ENCODE measurements around the gene FUT6.

The FUT6 gene

DNA sequence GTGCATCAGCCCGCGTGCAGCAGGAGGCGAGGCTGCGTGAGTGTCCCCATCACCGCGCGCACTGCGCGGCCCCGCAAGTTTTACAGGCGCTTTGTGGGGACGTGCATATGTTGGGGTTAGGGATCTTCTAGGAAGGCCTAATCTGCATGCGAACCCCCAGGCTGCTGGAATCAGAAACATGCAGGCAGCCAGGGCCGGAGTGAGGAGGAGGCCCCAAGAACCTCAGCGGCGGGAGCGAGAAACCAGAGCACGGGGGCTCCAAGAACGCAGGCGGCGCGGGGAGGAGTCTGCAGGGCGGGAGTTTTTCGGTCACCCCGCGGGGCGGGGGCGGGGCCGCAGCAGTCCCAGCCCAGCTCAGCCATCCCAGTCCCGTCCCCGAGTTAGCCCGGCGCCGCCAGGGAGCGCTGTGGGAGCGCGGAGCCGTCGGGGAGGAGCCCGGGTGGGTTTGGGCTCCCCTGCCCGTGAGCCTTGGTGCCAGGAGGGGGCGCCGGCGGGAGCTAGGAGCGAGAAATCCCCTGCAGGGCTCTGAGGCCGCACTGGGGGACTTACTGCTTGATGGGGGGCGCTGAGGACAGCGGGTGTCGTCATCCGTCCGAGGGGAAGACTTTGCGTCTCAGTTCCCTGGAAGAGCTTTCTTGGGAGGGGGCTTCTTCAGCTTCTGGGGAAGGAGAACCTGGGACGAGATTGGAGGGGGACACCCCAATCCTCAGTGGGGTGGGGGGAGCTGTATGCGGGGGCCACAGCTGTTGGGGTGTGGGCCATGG is 35.6 kb downstream of the FUT6 start:
- peak; percentile 76 for DNase-seq

DNA sequence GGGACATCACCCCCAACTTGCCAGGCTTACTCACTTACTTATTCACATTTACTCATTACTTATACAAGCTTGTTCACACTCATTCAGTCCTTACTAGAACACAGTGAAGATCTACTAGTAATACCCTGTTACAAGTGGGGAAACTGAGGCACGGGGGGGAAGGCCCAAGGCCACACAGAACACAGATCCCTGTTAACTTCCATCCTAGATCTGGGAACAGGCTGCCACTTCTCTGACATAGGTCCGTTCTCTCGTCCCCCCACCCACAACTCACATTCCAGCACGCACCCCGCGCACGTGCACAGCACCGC is 36.1 kb downstream of the FUT6 start:
- DNase-seq: no peak

DNA sequence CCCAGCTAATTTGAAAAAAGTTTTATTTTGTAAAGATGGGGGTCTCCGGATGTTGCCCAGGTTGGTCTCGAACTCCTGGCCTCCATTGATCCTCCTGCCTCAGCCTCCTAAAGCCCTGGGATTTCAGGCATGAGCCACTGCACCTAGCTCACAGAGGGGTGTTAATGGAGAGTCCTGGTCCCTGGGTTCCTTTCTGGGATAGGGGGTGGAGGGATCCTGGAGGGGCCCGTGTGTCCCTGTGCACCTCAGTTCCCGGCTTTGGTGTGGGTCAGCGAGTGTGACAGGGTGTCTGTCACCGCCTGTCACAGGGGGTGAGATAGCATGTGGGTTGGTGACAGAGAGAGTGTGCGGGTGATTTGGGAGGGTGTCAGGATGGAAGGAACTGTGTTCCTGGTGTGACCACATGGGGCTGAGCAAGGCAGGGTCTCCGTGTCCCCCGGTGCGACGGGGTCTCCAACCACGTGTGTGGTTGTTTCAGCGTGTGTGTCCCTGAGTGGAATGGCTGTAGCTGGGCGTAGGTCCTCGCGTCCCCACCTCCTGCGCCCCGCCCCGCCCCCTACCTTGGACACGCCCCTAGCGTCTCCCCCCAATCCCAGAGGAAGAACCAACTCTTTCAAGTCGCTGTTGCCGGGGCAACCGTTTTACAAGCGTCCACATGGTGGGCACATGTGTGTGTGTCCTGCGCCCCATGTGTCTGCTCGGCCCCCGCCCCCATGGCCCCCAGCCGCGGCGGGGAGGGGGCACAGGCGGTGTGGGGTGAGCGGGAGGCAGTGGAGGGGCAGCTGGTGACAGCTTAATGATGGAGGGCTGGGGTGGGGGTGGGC is 37.5 kb downstream of the FUT6 start:
- DNase-seq: no peak

DNA sequence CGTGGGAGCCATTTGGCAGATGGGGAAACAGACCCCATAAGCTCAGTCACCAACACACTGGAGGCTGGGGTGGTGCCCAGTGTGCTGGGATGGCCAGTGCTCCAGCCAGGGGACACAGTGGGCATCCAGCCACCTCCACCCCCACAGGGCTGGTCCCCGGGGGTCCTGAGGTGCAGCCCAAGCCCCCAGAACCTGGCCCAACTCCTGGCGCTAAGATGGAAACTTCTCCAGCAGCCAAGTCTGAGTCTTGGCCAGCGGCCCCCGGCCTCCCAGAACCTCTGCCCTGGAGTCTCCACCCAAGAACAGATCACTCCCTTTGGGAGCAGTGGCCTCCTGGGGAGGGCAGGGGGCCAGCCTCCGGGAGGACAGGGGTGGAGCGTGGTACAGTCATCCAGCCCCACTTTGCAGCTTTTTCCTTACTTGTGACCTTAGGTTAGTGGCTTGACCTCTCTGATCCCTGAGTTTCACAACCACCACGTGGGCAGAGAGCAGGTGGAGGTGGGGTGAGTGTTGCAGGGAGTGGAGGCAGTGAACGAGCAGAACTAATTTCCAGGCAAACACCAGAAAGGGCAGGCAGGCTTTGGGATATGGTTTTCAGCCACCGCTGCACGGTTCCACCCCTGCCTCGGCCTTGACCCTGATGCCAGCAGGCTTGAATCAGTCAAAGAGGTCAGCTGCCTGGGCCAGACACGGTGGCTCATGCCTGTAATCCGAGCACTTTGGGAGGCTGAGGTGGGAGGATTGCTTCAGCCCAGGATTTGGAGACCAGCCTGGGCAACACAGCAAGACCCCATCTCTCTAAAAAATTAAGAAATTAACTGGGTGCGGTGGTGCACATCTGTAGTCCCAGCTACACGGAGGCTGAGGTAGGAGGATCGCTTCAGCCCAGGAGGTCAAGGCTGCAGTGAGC is 38.9 kb downstream of the FUT6 start:
- no peak for DNase-seq

DNA sequence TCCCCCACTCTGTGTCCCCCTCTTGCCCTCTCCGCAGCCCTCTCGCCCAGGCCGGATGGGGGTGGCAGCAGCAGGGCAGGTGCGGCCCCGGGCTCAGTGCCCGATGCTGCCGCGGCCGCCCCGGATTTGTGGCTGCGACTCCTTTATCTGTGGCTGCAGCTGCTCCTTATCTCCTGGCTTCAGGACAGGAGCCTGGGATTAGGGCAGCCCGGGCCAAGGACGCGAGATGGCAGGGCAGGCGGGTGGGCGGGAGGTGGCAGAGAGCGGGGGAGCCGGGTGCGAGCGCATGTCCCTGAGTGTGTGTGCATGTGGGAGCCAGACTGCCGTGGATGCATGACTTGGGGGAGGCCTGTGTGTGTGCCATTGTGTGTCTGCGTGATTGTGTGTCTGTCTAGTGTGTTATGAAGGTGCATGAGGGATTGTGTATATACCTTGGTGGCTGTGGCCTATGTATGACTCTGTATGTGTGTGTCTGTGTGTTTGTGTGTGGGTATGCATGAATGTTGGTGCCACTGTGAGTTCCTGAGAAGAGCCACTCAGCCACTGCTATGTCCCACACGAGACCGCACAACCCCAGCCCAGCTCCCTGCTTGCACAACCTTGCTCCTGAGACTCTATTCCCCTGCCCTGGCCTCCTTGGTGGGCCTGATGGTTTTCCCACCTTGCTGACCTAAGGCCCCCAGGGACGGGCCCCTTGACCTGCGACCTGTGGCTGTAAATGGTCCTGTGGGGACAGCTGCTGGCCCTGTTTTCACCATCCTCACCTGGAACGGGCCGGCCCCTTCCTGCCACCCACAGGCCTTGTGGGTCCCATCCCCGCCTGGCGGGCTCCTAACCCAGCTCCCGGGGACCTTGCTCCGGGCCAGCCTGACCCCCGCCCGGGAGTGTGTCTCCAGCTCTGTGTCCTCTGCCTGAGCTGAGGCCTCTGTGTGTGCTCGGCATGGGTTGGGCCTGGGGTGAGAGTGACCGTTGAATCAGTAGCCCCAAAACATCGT is 40.0 kb downstream of the FUT6 start:
- peak; percentile 82 for DNase-seq

DNA sequence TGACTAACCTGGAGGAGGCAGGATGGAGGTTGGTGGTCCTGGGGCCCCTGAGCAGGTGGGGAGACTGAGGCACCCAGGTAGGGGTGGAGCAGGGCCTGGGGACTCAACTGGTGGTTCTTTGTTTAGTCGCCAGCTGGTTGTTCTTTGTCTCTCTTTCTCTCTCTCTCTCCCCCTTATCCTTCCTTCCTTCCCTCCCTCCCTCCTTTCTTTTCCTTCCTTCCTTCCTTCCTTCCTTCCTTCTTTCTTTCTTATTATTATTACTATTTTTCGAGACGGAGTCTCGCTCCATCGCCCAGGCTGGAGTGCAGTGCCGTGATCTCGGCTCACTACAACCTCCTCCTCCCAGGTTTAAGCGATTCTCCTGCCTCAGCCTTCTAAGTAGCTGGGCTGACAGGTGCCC is 41.3 kb downstream of the FUT6 start:
- DNase-seq: no peak

DNA sequence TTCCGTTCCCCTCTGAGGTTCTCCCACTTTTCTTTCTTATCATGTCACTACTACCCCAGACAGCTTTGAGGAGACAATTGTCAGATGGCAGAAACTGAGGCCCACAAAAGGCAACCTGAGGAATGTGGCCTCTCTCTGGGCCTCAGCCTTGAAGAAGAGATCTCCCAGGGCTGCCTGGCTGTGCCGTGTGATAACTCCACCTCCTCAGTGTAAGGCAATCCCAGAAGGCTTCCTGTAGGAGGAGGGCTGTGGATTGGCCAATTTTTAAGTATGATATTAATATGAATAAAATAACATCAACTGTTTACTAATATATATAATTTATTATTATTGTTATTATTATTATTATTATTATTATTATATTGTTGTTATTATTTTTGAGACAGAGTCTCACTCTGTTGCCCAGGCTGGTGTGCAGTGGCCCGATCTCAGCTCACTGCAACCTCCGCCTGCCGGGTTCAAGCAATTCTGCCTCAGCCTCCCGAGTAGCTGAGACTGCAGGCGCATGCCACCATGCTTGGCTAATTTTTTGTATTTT is 44.1 kb downstream of the FUT6 start:
- no peak for DNase-seq

DNA sequence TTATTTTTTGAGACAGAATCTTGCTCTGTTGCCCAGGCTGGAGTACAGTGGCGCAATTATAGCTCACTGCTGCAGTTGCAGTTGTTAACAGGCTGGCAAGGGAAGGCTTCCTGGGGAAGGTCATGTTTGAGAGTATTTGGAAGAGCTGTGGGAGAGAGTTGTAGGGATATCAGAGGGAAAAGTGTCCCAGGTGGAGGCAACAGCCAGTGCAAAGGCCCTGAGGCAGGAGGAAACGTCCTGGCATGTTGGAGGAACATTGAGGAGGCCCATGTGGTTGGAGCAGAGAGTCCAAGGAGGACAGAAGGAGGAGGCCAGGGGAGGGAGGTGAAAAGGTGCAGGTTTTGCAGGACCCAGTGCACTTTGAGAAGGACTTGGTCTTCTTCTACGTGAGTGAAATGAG is 46.3 kb downstream of the FUT6 start:
- no peak for DNase-seq

DNA sequence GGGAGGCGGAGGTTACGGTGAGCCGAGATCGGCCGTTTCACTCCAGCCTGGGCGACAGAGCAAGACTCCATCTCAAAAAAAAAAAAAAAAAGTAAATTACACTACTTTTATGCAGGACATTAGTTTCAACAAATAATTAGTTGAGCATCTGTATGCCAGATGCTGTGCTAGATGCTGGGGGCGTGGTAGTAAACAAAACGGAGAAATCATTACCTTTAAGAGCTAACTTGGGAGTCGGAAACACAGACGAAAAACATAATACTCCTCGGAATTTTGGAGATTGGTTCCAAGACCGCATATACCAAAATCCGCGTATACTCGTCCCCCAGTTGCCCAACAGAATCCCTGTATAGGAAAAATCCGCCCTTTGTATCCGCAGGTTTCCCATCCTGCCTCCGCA is 47.3 kb downstream of the FUT6 start:
- no peak for DNase-seq

DNA sequence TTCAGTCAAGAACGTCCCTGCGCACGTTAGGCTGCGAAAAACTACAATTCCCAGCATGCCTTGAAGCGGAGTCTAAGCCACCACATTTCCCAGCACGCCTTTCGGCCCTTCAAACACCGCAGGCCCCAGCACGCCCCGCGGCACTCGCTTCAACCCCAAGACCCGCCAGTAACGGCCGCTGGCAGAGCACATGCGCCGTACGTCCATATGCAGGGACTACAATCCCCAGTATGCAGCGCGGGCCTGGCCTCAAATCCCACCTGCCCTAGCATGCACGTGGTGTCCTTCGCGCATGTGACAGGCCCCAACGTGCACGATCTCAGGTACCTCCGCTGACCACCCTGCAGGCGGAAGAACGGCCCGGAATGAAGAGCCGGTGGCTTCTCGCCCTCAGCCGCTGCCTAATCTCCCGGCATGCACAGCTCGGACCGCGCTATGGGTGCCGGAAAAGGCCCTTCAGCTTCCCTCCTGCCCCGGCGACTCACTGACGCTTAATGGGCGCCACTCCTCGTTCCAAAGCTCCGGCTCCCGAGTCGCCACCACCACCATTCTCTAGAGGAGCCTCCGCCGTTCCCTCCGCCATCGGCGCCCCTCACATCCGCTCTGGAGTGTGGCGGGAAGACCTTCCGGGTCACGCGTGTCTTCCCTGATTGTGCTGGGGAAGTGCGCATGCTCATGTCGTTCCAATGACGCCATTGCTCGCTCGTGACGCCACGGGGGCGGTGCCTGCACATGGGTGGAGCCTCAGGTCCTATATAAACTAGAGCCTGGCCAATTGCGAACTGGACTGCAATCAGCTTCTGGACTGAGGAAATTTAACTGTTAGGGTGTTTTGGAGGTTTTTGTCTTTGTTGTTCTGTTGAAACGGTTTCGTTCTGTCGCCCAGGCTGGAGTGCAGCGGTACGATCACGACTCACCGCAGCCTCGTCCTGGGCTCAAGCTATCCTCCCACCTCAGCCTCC is 48.7 kb downstream of the FUT6 start, which contains the start of gene DUS3L:
Gene DUS3L, minus strand, starts transcription at position 605 of the 962 bp plus-strand sequence. Its CDS starts 22 bp downstream, at position 583.
- peak; percentile 95 for DNase-seq

DNA sequence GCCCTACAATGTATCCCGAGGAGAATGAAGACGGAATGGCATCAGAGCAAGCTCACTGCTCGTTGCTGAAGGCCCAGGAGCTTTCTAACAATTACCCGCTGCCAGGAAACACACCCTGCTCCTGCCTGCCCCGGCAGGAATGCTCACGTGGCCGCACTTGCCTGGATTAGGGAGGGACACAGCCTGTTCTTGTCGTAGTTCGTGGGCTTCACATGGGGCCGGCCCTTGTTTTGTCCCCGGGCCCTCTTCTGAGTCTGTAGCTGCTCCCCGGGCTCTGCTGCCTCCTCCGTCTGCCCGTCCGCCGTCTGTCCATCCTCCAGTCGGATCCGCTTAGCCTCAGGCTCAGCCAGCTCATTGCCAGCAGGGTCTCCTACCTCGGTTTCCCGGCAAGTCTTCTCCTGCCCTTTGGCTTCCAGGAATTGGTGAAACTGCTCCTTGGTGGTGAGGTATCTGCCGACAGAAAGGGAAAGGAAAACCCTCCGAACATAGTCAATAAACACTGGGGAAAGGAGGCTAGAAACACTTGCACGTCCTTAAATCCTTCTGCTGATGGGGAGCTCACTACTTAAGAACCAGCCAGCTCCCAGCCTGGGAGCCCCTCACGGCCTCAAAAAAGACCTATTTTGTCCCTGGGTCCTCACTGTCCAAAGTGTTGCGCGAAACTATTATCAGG is 49.5 kb downstream of the FUT6 start:
- DNase-seq: no peak

DNA sequence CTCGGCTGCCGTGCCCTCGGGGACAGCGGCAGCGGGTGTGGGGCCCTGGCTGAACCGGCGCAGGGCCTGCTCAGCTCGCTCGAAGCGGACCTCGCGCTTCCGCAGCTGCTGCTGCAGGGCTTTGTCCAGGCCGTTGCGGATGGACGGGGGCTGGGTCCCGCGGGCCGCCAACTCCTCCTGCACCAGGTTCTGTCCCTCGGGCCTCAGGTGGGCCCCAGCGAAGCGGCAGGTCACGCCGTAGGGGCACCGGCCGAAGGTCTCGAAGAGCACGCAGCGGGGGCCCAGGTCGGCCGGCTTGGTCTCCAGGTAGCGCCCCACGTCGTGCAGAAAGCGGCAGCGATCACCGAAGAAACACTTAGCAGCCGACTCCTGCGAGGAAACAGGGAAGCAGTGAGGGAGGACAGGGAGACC is 50.1 kb downstream of the FUT6 start:
- no peak for DNase-seq

DNA sequence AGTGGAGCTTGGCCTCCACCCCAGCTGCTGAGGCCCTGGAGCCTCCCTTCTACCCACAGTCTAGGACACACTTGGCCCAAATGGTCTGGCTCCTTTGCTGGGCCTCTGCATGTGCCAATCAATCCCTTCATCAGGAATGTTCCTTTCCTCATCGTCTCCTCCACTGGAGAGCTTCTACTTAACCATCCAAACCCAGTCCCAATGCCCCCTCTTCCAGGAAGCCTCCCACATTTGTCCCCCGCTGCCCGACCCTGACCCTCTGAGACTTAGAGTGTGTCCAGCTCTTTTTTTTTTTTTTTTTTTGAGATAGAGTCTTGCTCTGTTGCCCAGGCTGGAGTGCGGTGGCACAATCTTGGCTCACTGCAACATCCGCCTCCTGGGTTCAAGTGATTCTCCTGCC is 51.1 kb downstream of the FUT6 start:
- no peak for DNase-seq

DNA sequence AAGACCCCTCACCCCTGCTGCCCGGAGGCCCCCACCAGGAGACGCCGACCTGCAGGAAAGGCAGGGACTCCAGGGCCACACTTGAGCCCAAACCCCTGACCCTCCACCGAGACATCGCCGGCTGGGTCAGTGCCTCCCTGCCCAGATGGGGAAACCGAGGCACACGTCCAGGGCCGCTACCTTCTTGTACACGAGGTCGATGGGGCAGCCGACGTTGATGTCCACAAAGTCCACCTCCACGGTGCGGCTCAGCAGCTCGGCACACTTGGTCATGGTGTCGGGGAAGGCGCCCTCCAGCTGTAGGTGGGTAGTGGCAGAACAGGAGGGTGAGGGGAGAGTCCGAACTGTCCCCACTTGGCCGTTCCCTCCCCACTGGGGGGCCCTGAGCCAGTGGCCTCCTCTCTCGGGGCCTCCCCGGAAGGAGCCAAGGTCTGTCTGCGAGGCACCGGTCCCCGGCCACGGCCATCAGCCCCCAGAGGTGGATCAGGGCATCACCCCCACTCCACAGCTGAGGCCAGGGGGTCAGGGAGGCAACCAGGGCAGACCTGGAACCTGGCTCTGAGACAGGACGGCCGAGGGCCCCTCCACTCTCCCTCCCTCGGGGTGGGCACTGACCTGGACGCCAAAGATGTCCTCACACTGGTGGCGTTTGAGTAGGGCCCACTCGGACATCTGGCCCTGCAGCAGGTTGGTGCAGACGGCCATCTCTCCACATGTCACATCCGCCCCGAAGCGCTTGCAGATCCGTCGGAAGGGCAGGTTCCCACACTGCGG is 51.9 kb downstream of the FUT6 start:
- DNase-seq: no peak

DNA sequence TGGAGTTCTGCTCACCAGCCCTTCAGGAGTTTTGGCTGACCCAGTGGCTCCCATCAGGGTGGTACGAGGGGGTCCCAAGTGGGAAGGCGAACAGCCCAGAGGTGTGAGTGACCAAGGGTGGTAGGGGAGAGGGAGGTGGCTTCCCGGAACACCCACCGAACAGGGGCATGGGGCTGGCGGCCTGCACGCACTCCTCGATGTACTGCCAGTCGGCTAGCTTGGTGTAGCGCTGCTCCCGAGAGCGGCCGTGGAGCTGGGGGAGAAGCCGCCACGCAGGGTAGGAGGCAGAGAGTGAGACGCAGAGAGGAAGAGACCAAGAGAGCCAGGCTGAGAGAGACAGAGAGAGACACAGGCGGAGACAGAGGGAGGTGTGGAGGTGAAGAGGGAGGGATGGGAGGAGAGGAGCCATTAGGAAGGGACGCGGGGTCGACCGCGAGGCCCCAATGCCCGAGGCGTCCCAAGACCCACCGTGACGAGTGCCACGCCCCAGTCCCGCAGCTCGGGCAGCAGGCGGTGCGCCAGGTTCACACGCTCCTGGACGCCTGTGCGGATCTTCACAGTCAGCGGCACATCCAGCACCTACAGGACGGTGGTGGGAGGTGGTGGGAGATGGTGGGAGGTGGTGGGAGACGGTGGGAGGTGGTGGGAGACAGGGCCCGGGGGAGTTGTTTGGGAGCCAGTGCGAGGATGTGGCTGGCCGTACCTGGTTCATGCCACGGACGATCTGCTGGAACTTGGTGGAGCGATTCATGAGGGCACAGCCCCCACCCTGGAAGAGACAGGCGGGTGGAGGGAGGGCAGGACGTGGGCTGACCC is 52.7 kb downstream of the FUT6 start:
- no peak for DNase-seq

DNA sequence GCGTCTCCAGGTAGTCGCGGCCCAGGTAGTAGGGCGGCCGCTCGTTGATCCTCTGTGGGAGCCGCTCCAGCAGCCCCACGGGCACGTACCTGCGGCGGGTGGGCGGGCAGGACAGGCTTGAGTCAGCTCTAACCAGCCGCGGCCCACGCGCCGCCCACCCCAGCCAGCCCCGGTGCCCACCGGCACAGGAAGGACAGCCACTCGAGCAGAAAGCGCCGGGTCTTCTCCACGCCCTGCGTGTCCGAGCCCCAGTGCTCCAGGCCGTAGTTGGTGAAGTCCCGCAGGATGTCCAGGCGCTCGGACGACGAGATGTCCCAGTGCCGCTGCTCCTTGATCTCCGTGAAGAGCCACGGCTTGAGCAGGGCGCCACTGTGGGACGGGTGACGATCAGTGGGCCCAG is 54.1 kb downstream of the FUT6 start:
- DNase-seq: no peak

DNA sequence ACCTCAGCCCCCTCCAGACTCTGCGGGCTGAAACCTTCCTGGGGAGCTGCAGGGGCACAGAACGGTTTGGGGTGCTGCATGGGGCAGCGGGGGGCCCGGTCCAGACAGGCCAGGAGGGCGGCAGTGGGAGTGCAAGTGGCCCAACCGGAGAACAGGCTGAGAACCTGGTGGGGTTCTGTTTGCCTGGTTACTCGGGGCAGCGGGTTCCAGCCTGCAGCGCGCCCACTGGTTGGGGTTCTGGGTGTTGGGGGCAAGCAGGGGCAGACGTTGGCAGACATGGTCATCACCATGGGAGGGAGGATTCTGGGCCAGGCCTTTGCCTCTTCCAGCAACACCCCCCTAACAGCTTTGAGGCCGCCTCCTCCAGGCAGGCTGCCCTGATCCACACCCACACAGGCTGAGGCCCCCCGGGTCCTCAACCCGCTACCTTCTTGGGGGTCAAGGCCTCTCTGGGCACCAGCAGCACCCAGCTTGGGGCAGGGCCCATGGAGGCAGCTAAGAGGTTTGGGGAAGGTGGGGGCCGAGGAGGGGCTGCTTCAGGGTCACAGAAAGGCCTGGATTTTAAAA is 54.8 kb downstream of the FUT6 start, which contains the start of gene PRR22:
Gene PRR22, minus strand, starts transcription at position 166 of the 567 bp plus-strand sequence. Its CDS starts 86 bp downstream, at position 80.
- no peak for DNase-seq
